ENCODE measurements around the gene RIPK3. TPM values are rescaled to one million over a fixed set of nuclear protein-coding genes. Genes with fewer than 3 reads are reported as not detected.
"Not testable (repeated sequence)": the region's sequence is repeated elsewhere in the genome, so short reads cannot be mapped to it uniquely, and the experiment has no call there.

Gene RIPK3
- total RNA-seq, 1 experiment from 2014 or later, result not detected

DNA sequence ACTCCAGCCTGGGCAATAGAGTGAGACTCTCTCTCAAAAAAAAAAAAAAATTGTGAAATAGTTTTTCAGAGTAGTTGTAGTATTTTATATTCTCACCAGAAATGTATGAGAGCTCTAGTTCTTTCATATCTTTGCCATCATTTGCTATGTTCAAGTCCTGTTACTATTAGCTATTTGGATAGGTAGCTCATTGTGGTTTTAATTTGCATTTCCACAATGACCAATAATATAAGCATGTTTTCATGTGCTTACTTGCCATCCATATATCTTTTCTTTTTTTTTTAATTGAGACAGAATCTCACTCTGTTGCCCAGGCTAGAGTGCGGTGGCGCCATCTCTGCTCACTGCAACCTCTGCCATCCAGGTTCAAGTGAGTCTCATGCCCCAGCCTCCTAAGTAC is 8.4 kb upstream of the RIPK3 start:
- DNase-seq (ENCODE audit: low read depth), result no peak

DNA sequence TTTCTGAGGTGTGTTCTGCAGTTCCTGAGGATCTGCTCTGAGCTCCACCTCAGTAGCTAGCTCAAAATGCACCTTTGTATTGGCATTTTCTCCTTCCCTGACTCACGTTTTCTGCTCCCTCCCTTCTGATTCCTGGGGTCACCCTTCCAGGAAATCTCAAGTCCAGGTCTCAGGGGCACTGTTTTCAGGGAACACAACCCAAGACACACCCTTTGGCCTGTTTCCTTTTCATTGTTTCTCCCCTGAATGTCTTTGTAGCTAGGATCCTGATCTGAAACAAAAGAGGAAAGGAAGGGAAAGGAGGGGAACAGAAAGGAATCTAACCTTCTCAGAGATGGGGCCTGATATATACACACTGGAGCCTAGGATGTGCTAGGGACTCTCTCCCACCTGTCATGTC is 7.3 kb upstream of the RIPK3 start:
- DNase-seq (ENCODE audit: low read depth), result no peak

- no peak for DNase-seq (ENCODE audit: low read depth)
Observed at GRCh38 chr14:24343795-24344660, 4.2 kb upstream of the RIPK3 start.

- DNase-seq (ENCODE audit: low read depth), result no peak
Observed at GRCh38 chr14:24342889-24343288, 3.1 kb upstream of the RIPK3 start.

GRCh38 chr14:24340606-24341005 is 815 bp upstream of the RIPK3 start:
- no peak for DNase-seq (ENCODE audit: low read depth)

- DNase-seq (ENCODE audit: low read depth), result no peak
Observed at GRCh38 chr14:24338843-24339242, 948 bp downstream of the RIPK3 start.

GRCh38 chr14:24337824-24338175 is 2.0 kb downstream of the RIPK3 start:
- DNase-seq (ENCODE audit: low read depth), result no peak

DNA sequence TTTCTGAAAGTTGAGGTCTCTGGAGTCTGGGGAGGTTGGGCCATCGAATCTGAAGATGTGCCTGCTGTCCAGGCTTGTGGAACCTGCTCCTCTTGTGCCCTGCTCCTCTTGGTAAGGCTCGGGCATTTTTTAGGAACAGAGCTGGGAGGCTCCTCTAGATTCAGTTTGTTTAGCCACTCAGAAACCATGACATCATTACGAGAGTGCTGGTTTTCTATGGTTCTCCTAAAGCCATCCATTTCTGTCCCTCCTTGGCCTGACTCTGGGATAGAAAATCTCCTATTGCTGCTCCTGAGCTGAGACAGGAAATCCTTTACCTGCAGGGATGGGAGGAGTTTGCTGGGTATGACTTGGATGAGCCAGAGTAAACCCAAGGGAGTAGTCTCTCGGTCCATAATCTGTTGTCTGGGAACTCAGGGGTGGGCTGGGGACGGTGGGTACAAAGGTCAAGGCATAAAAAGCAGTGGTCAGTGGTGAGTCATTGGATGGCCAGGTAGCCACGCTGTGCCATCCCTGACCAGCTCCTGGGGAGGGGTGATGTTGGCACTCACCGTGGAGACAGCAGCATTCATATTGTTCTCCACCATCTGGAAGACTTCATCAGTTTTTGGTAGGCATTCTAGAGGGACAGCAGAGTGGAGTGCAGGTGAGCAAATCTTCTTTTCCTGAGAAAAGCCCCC is 2.5 kb downstream of the RIPK3 start:
- DNase-seq (ENCODE audit: low read depth), result no peak

- DNase-seq (ENCODE audit: low read depth), result no peak
Observed at GRCh38 chr14:24335461-24336171, 4.2 kb downstream of the RIPK3 start.

DNA sequence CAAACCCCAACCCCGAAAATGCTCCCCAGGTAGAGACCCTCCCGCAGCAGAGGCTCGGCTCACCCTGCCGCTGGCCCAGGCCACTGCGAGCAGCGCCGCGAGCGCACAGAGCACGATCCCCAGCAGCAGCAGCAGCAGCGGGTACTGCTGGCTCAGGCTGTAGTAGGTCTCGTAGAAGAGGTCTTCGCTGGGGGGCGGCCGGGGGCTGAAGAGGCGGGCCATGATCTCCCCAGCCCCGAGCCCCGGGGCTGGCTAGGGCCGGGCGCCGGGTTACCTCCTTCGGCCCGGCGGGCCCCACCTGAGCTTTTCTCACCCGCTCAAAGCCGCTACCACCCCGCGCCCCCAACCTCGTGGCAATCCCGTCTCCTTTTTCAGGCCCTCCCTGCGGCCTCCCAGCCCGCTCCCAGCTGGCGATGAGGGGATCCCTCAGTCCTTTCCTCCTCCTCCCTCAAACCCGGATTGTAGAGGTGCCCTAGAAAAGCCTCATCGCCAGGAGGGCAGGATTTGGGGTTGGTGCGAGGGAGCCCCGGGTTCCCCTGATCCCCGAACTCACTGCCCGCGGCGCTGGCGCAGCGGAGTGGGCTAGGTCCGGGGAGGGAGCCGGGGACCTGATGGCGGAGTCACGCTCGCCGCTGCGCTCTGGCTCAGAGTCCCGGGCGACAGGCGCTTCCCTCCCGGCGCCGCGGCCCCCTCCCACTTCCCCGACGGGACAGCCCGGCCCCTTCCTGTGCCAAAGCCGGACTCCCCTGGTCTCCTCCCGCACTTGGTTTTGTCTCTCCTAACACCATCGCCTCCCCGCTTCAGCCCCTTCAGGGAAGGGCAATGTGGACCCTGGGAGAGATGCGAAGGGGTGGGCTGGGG is 5.1 kb downstream of the RIPK3 start, which contains the start of gene ADCY4:
ADCY4 (minus strand) TSS at position 641 of the 861 bp plus-strand sequence; CDS start at position 222, 419 bp downstream.
- DNase-seq (ENCODE audit: low read depth), result no peak

- peak; percentile 59 for DNase-seq (ENCODE audit: low read depth)
Observed at GRCh38 chr14:24332268-24332993, 7.4 kb downstream of the RIPK3 start.

DNA sequence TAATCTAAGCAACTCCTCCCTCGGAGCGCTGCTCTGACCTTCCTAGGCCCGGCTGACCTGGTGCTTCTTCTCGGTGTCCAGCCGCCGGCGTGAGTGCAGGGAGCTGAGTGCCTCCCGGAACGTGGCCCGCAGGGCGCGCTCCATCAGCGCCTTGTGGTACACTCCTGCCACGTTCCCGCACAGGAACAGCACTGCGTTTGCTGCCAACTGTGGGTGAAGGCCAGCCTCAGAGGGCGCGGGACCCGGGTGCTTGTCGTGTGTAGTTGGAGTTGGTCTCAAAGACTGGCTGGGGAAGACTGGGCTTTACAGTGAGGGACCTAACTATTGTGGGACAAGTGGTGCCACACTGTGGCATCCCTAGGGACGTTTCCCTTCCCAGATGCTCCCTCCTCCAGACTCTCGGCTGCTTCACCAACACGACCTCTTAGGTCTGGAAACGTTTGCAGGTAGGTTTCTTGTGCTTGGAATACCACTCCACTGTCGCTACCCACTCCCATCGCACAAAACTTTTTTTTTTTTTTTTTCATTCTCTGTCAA is 8.0 kb downstream of the RIPK3 start:
- no peak for DNase-seq (ENCODE audit: low read depth)

DNA sequence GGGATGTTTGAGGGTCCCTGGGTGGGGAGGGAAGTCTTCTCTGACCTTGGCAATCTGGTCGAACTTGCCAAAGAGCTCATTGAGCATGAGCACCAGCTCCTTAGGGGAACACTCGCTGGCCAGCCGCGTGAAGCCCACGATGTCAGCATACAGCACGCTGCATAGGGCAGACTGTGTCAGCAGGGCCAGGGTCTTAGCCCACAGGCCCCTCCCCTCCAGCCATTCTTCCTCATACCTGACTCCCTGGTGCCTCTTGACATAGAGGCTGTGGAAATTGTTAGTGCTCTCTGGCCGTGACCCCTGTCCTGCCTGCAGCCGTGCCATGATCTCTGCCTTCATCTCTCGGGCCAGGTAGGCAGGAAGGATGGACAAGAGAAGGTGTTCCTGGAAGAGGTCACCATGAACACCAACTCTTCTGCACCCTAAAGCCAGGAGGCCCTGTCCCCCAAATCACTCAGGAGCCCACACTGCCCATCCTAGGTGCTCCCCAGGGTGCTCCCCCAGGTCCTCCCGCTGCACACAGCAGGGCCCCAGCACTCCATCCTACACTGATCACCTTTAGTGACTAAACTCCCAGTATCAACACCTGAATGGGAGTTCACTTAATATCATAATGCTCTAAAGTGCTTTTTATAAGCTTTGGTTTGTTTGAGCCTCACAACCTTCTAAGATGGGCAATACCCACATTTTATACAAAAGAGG is 8.7 kb downstream of the RIPK3 start:
- DNase-seq (ENCODE audit: low read depth), result no peak

DNA sequence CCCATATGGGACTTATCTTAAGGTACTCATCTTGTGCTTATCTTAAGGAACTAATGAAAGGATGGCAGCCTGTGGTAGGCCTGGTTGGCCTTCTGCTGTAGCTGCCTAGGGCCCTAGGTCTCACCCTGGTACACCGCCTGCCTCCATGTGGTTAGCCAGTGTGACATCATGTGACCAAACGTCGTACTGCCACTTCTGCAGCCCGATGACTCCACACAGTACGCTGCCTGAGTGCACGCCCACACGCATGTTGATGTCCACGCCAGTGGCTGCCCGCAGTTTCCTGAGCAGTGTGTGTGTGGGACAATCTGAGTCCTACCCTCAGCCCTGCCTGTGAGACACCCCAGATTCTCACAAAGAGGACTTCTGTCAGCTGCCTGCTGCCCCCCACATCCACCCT is 10.1 kb downstream of the RIPK3 start:
- DNase-seq (ENCODE audit: low read depth), result no peak

GRCh38 chr14:24329073-24329663 is 10.6 kb downstream of the RIPK3 start:
- no peak for DNase-seq (ENCODE audit: low read depth)

DNA sequence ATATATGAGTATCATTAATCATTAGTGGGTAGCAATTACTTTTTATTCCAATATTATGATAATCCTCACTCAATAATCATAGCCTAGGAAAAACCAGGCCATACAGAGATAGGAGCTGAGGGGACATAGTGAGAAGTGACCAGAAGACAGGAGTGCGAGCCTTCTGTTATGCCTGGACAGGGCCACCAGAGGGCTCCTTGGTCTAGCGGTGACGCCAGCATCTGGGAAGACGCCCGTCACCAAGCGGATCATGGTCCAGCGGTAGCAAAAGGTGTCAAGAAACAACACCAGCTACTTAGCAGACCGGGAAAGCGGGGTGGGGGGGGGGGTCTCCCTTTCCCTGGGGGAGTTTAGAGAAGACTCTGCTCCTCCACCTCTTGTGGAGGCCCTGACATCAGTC is 11.9 kb downstream of the RIPK3 start:
- DNase-seq (ENCODE audit: low read depth), result not testable (repeated sequence)

DNA sequence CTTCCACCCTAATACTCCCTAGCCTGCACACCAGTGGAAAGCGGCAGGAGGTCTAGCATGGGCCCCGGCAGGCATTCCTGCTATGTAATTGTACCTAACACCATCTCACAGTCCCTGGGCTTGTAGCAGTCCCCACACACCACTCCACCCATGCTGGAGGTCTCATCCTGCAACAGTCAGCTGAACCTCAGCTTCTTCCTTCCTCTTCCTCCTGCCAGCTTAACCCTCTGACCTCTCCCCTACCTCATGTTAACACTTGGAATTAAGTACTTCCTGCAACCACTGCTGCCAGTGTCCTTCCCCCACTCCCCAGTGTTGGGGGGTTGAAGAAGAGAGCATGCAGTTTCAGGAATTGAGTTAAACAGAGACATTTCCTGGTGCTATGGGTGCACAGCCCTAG is 12.5 kb downstream of the RIPK3 start:
- no peak for DNase-seq (ENCODE audit: low read depth)

DNA sequence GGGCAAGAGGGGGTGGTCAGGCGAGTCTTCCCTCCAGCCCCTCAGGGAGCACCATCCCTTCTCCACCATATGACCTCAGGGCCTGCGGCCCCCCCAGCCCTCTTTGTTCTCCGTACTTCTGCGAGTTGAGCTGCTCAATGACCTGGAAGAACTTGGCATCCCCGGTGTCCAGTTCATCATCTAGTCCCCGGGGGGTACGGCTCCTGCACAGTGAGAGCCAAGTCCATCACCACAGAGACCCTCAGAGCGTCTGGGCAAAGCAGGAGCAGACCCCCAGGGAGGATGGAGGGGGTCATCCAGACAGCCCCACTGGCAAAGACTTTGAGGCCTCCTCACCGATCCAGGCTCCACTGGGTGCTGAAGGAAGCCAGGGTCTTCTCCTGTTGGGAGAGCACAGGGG is 13.8 kb downstream of the RIPK3 start:
- DNase-seq (ENCODE audit: low read depth), result no peak

GRCh38 chr14:24325041-24325530 is 14.7 kb downstream of the RIPK3 start:
- no peak for DNase-seq (ENCODE audit: low read depth)
